Left lung (tissue), 10 donors: Measurements from ENCODE around the gene CDH4. TPM values are rescaled to one million over a fixed set of nuclear protein-coding genes. Genes with fewer than 3 reads are reported as not detected.

Experiments used
- ATAC-seq: fragments of 200-7000 bp; cut with Tn5 transposase; one replicate; pipeline ENCODE4 v1.9.1; 2020; ENCODE audit warnings: moderate library complexity
- DNase-seq, 4 donors: peaks; one replicate each; pipeline ENCODE4 v3.0.0-alpha.2; 2013 to 2020
- H3K27ac ChIP-seq, 2 donors: fragments of 200-600 bp; sonication (generic) in 1 of 2; one replicate each; pipeline versions ENCODE4 v1.5.0 to v1.8.0; 2020 to 2021
- H3K27me3 ChIP-seq, 2 donors: fragments of 200-600 bp; sonication (generic) in 1 of 2; one replicate each; pipeline versions ENCODE4 v1.5.0 to v1.8.0; 2020 to 2021
- H3K36me3 ChIP-seq, 2 donors: fragments of 200-600 bp; sonication (generic) in 1 of 2; one replicate each; pipeline versions ENCODE4 v1.5.0 to v1.8.0; 2020 to 2021
- H3K4me1 ChIP-seq, 2 donors: fragments of 200-600 bp; one replicate each; pipeline ENCODE4 v1.8.0; 2021
- H3K4me3 ChIP-seq, 2 donors: fragments of 200-600 bp; sonication (generic) in 1 of 2; one replicate each; pipeline versions ENCODE4 v1.5.0 to v1.8.0; 2020 to 2021; ENCODE audit warnings: mild to moderate bottlenecking in 1 of 2
- H3K9me3 ChIP-seq, 2 donors: fragments of 200-600 bp; sonication (generic) in 1 of 2; one replicate each; pipeline versions ENCODE4 v1.5.0 to v1.8.0; 2020 to 2021
- intact Hi-C, 2 donors: fragments of 100-400 bp; cut with DNase I; formaldehyde crosslinking; loops; one replicate each; pipeline versions ENCODE4 v1.11.2 to v1.14.2; 2022
- polyA plus RNA-seq, 6 donors: library from polyadenylated mRNA; unstranded; fragments of 120-200 nt; gene quantifications; one replicate each; pipeline ENCODE4 v1.2.1, GENCODE V29; 2013; ENCODE audit not compliant: insufficient read length in 6 of 6
- total RNA-seq, 2 donors: library from RNA; stranded (reverse); fragmentation: NEBNext Ultra II Directional; extraction: Animal tissue kit (Norgen Biotek cat#: 25700); gene quantifications; one replicate each; pipeline ENCODE4 v1.2.1, GENCODE V29; 2021
- TF ChIP-seq, protein P1 (sequence below), 2 donors: fragments of 200-600 bp; sonication (generic) in 1 of 2; IDR thresholded peaks; one replicate each; pipeline versions ENCODE4 v1.5.0 to v1.8.0; 2021; ENCODE audit warnings: antibody characterized with exemption in 2 of 2
- donor health status: DM: no; HTN: yes; CAD: no.
- donor health status: DM: no; HTN: no; CAD: no.

CDH4 gene
- total and polyA plus RNA-seq, 8 donors = 0.24 to 10.8 (median 5.1) TPM

DNA sequence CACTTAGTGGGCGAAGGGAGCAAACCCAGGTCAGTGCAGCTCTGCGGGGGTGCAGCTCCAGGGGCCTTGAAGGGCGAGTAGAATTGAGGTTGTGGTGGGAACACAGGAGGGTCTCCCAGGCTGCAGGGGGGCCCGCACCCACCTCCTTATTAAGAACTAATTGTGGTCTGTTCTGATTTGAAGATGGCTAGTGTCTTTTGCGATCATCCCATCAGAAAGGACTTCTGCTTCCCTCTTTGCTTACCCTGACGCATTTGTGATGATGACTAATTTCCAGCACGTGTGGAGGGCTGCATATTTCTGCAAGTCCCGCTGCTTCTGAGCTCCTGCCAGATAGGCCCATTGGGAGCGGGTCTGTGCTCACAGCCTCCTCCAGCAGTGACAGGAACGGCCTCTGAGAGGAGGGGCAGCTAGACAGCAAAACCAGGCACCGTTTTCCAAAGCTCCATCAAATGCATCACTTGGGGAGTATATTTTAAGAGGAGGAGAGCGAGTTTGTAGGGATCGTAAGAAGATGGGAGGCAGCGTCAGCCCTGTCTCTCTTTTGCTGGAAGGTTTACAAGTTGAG, 268.9 kb downstream of the CDH4 start:
- intact Hi-C loops = no loop called here
- TF ChIP-seq, protein P1, sequence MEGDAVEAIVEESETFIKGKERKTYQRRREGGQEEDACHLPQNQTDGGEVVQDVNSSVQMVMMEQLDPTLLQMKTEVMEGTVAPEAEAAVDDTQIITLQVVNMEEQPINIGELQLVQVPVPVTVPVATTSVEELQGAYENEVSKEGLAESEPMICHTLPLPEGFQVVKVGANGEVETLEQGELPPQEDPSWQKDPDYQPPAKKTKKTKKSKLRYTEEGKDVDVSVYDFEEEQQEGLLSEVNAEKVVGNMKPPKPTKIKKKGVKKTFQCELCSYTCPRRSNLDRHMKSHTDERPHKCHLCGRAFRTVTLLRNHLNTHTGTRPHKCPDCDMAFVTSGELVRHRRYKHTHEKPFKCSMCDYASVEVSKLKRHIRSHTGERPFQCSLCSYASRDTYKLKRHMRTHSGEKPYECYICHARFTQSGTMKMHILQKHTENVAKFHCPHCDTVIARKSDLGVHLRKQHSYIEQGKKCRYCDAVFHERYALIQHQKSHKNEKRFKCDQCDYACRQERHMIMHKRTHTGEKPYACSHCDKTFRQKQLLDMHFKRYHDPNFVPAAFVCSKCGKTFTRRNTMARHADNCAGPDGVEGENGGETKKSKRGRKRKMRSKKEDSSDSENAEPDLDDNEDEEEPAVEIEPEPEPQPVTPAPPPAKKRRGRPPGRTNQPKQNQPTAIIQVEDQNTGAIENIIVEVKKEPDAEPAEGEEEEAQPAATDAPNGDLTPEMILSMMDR (IDR thresholded peaks at IDR 0.05) = no peak
- Histone ChIP-seq H3K4me3 (no peak overlapping the region), H3K36me3 (no peaks in the 10 kb centered on the region), H3K4me1 (no peaks in the 10 kb centered on the region), H3K27ac (no peak overlapping the region), H3K27me3 (peaks cover 0 to 76% of the 10 kb centered on the region in 2 donors), H3K9me3 (peaks cover 0 to 18% of the 10 kb centered on the region in 2 donors)
- DNase-seq = no peak
- ATAC-seq = no peak

DNA sequence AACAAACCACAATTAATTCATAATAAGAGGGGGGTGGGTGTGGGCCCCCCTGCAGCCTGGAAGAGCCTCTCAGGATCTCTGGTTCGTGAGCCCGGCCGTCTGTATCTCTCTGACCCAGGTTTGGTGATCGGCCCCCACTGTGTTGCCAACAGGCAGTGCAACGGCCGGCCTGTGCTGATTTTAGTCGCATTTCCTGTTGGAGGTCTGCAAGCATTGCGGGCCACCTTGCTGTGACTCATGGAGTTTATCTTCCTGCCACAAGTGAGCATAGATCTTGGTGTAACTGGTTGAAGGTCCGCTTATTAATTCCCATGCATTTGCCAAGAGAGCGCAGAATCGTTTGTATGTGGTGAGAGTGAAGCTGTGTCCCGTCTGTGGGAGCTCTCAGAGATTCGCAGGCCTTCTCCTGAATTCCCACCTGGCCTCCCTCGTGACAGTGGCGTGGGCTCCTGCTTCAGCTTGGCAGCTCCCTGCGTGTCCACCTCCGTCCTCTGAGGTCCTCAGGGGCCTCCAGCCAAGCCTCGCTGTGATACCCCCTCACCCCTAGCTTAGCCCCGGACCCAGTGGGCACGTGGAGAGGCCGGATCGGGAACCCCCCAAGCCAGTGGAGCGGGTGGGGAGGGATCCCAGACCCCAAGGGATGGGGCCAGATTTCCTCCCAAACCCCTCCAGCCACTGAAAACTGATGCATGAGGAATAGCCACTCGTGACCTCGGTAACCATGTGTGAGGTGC, 269.8 kb downstream of the CDH4 start:
- Histone ChIP-seq H3K4me3 (no peak overlapping the region), H3K27ac (no peak overlapping the region), H3K36me3 (no peaks in the 10 kb centered on the region), H3K4me1 (no peaks in the 10 kb centered on the region), H3K9me3 (peaks cover 0 to 18% of the 10 kb centered on the region in 2 donors), H3K27me3 (peaks cover 0 to 72% of the 10 kb centered on the region in 2 donors)
- no peak for DNase-seq
- ATAC-seq = no peak
- TF ChIP-seq, protein P1 (IDR thresholded peaks at IDR 0.05) = no peak
- intact Hi-C loops = no loop called here

DNA sequence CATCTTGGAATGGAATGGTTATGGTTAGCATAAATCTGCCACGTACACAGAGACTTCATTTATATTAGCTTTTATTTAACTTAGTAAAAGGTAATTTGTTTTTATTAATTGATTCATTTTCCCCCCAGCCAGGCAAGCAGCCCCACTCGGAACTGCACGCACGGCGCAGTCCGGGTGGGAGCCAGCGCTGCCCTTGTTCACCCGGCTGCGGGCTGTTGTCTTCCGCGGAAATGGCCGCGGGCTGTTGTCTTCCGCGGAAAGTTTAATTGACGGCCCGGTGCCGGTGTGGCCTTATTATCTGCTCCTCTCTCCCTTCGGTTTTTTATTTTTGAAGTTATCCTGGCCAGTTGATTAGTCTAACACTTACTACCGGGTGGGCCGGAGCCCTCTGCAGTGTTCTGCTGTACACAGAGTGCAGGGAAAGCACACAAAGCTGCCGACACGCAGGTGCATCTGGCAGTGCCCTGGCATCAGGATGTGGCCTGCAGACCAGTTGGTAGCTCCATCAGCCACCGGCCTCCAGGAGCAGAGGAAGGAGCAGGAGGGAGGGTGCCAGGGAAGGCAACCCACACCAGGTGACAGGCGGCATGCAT, 270.5 kb downstream of the CDH4 start:
- Histone ChIP-seq H3K36me3 (no peaks in the 10 kb centered on the region), H3K27me3 (peaks cover 0 to 78% of the 10 kb centered on the region in 2 donors), H3K4me3 (no peak overlapping the region), H3K4me1 (no peaks in the 10 kb centered on the region), H3K27ac (no peak overlapping the region), H3K9me3 (peaks cover 0 to 18% of the 10 kb centered on the region in 2 donors)
- intact Hi-C loops = no loop called here
- TF ChIP-seq, protein P1 (IDR thresholded peaks at IDR 0.05) = no peak
- ATAC-seq (no peak), DNase-seq (no peak)

DNA sequence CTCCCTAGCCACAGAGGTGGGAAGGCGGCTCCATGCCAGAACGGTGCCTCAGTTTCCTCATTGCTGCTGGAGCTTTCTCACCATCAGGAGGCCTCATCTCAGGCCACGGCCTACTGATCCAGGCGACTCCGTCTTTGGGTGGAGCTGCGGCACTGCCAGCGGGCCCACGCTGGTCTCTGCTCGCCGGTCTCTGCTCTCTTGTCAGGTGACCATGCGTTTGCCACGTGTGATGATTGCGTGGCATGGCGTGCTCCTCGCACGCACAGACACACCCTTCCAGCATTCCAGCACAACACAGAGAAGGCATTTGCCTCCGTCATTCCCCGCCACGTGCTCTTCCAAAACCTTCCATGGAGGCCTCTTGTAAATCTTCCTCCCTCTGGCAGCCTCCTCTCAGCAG, 271.1 kb downstream of the CDH4 start:
- DNase-seq (no peak), ATAC-seq (no peak)
- Histone ChIP-seq H3K9me3 (peaks cover 0 to 18% of the 10 kb centered on the region in 2 donors), H3K27me3 (peaks cover 0 to 75% of the 10 kb centered on the region in 2 donors), H3K4me3 (no peak overlapping the region), H3K4me1 (no peaks in the 10 kb centered on the region), H3K27ac (no peak overlapping the region), H3K36me3 (no peaks in the 10 kb centered on the region)
- TF ChIP-seq, protein P1 (IDR thresholded peaks at IDR 0.05) = no peak
- intact Hi-C loops = no loop called here

DNA sequence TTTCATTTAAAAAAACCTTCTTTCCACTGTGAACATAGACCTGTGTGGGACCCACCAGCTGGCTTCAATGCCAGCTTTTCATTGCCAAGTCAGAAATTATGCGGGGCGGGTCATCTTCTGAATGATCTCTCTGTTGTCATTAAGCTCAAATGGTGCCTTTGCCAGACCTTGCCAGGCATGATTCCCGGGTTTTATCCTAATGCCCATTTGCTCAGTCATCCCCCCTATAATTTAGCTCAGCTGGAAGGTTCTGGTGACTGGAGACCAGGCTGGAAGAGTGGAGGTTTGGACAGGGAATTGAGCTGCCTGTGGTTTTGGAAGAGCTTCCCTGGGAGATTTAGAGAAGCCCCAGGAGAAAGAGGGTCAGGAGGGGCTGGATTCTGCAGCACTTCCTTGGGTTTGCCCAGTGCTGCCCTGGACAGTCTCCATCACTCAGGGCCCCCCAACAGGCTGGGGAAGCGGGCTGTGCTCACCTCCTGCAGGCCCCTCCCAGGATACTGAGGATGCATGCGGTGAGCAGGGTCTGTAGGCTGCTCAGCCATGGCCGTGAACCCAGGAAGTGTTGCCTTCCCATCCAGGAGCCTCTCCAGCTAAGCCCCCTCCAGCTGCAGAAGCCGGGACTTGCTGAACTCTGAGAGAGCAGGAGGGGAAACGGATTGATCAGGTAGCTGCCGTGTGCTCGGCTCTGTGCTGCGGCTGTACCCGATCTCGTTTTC, 273.0 kb downstream of the CDH4 start:
- ATAC-seq = no peak
- H3K9me3 ChIP-seq = peaks cover 0 to 13% of the 10 kb centered on the region in 2 donors
- TF ChIP-seq, protein P1 (IDR thresholded peaks at IDR 0.05) = no peak
- H3K27me3 ChIP-seq = peaks cover 0 to 67% of the 10 kb centered on the region in 2 donors
- no peak overlapping the region for H3K4me3 ChIP-seq
- intact Hi-C loops = no loop called here
- no peak for DNase-seq
- no peak overlapping the region for H3K27ac ChIP-seq
- no peaks in the 10 kb centered on the region for H3K36me3 ChIP-seq
- no peaks in the 10 kb centered on the region for H3K4me1 ChIP-seq
